DMS 273 (cell line): ENCODE data around the gene AKT2.

Experiments
- DNase-seq: peaks from one replicate; lab custom pipeline; 2025; ENCODE audit not compliant: unreplicated experiment; lab: John Stamatoyannopoulos, UW

AKT2 gene

GRCh38 chr19:40274585-40275544 is 10.3 kb downstream of the AKT2 start:
- DNase-seq, result peak; percentile 39

GRCh38 chr19:40273469-40274360 is 11.4 kb downstream of the AKT2 start:
- peak; percentile 69 for DNase-seq

GRCh38 chr19:40272261-40272660 is 12.9 kb downstream of the AKT2 start:
- no peak for DNase-seq

GRCh38 chr19:40271706-40272105 is 13.4 kb downstream of the AKT2 start:
- DNase-seq, result no peak

- DNase-seq, result peak; percentile 94
Observed at GRCh38 chr19:40270362-40271089, 14.6 kb downstream of the AKT2 start.

- no peak for DNase-seq
Observed at GRCh38 chr19:40269216-40269940, 15.8 kb downstream of the AKT2 start.

GRCh38 chr19:40267601-40267997 is 17.5 kb downstream of the AKT2 start:
- DNase-seq, result no peak

GRCh38 chr19:40266912-40267600 is 18.1 kb downstream of the AKT2 start:
- no peak for DNase-seq

- DNase-seq, result peak; percentile 80
Observed at GRCh38 chr19:40266119-40266518, 19.0 kb downstream of the AKT2 start.

GRCh38 chr19:40265763-40266099 is 19.4 kb downstream of the AKT2 start:
- no peak for DNase-seq

GRCh38 chr19:40265055-40265762 is 19.9 kb downstream of the AKT2 start:
- no peak for DNase-seq

GRCh38 chr19:40264314-40265054 is 20.7 kb downstream of the AKT2 start:
- DNase-seq, result peak; percentile 54

- peak; percentile 54 for DNase-seq
Observed at GRCh38 chr19:40263440-40264313, 21.5 kb downstream of the AKT2 start.

- DNase-seq, result peak; percentile 75
Observed at GRCh38 chr19:40262422-40262821, 22.7 kb downstream of the AKT2 start.

GRCh38 chr19:40261631-40262030 is 23.5 kb downstream of the AKT2 start:
- no peak for DNase-seq

- DNase-seq, result no peak
Observed at GRCh38 chr19:40257096-40257517, 28.0 kb downstream of the AKT2 start.

GRCh38 chr19:40256512-40256911 is 28.6 kb downstream of the AKT2 start:
- DNase-seq, result no peak
